Fibroblast of mammary gland (primary cell): Measurements from ENCODE around the gene KCNAB1.
A peak's percentile ranks its signal among the peaks of the same experiment; 100 is the strongest.
"Not testable (repeated sequence)": the region's sequence is repeated elsewhere in the genome, so short reads cannot be mapped to it uniquely, and the experiment has no call there.

Experiments
- DNase-seq: peaks from one replicate; pipeline ENCODE4 v3.0.0-alpha.2; 2010; ENCODE audit warnings: low read depth
- H3K4me3 ChIP-seq: 2 replicates; pipeline ENCODE4 v1.5.1; 2011; ENCODE audit warnings: low read depth, mild to moderate bottlenecking, low read length, moderate library complexity; ENCODE audit not compliant: control insufficient read depth
- TF ChIP-seq, protein P1 (sequence below): conservative IDR thresholded peaks from 2 replicates; pipeline ENCODE4 v1.5.1; 2011; ENCODE audit warnings: low read depth, low read length, inconsistent platforms; ENCODE audit not compliant: control insufficient read depth, insufficient read depth

KCNAB1 gene

DNA sequence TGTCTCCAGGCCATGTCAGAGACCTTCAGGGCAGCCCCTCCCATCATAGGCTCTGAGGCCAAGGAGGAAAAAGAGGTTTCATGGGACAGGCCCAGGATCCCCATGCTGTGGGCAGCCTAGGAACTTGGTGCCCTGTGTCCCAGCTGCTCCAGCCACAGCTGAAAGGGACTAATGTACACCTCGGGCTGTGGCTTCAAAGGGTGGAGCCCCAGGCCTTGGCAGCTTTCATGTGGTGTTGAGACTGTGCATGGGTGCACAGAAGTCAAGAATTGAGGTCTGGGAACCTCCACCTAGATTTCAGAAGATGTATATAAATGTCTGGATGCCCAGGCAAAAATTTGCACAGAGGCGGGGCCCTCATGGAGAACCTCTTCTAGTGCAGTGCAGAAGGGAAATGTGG lies 441.2 kb downstream of the KCNAB1 start:
- no peak overlapping the region for H3K4me3 ChIP-seq
- TF ChIP-seq, protein P1, sequence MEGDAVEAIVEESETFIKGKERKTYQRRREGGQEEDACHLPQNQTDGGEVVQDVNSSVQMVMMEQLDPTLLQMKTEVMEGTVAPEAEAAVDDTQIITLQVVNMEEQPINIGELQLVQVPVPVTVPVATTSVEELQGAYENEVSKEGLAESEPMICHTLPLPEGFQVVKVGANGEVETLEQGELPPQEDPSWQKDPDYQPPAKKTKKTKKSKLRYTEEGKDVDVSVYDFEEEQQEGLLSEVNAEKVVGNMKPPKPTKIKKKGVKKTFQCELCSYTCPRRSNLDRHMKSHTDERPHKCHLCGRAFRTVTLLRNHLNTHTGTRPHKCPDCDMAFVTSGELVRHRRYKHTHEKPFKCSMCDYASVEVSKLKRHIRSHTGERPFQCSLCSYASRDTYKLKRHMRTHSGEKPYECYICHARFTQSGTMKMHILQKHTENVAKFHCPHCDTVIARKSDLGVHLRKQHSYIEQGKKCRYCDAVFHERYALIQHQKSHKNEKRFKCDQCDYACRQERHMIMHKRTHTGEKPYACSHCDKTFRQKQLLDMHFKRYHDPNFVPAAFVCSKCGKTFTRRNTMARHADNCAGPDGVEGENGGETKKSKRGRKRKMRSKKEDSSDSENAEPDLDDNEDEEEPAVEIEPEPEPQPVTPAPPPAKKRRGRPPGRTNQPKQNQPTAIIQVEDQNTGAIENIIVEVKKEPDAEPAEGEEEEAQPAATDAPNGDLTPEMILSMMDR, result no peak
- no peak for DNase-seq

DNA sequence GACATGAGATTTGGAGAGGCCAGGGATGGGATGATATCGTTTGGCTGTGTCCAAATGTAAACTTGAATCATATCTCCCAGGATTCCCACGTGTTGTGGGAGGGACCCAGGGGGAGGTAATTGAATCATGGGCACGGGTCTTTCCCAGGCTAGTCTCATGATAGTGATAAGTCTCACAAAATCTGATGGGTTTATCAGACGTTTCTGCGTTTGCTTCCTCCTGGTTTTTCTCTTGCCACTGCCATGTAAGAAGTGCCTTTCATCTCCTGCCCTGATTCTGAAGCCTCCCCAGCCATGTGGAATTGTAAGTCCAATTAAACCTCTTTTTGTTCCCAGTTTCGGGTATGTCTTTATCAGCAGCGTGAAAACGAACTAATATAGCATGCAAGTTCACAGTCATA lies 442.1 kb downstream of the KCNAB1 start:
- not testable (repeated sequence) for DNase-seq, H3K4me3 ChIP-seq

DNA sequence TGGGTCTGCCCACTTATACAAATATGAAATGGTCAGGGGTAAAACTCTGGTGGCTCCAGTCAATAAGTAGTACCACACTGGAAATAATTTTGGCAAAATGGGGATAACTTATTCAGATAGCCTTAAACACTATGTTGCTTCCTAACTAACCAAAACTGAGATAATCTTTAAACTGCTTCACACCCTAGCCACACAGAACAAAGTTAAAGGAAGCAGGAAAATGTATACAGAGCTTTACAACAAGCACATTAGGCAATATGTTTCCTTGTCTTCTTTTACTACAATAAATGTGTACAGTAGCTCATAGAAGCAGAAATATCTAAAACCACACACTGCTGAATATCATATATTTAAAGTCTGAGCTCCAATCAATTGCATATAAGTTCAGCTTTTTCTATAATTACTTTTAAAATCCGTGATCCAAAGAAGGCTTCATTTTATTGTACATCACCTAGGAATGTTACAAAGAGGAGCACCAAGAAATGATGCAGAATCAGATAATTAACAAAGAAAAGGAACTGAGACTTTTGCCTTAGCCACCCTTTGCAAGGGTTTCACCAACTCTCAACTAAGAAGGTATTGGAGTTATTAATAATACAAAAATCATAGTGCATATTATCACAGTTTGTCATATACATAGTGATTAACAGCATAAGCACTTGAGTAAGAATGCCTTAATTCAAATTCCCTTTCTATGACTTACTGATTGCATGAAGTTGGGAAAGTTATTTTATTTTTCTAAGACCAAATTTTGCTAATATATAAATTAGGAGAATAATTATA lies 443.7 kb downstream of the KCNAB1 start:
- DNase-seq, result no peak
- TF ChIP-seq, protein P1, result no peak
- no peak overlapping the region for H3K4me3 ChIP-seq

DNA sequence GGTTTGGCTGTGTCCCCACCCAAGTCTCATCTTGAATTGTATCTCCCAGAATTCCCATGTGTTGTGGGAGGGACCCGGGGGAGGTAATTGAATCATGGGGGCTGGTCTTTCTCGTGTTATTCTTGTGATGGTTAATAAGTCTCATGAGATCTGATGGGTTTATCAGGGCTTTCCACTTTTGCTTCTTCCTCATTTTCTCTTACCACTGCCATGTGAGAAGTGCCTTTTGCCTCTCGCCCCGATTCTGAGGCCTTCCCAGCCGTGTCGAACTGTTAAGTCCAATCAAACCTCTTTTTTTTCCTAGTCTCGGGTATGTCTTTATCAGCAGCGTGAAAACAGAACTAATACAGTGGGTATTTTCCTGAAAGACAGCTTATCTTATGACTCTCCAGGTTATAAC lies 448.6 kb downstream of the KCNAB1 start:
- DNase-seq, result not testable (repeated sequence)

DNA sequence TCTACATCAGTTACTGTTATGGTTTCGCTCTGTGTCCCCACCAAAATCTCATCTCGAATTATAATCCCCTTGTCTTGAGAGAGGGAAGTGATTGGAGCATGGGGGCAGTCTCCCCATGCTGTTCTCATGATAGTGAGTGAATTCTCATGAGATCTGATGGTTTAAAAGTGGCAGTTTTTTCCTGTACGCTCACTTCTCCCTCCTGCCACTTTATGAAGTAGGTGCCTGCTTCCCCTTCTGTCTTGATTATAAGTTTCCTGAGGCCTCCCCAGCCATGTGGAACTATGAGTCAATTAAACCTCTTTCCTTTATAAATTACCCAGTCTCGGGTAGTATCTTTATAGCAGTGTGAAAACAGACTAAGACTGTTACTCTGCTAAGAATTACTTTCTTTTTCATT lies 449.5 kb downstream of the KCNAB1 start:
- DNase-seq, H3K4me3 ChIP-seq: not testable (repeated sequence)

More for the DNA sequence above, 448.6 kb downstream of the KCNAB1 start:
- not testable (repeated sequence) for H3K4me3 ChIP-seq

DNA sequence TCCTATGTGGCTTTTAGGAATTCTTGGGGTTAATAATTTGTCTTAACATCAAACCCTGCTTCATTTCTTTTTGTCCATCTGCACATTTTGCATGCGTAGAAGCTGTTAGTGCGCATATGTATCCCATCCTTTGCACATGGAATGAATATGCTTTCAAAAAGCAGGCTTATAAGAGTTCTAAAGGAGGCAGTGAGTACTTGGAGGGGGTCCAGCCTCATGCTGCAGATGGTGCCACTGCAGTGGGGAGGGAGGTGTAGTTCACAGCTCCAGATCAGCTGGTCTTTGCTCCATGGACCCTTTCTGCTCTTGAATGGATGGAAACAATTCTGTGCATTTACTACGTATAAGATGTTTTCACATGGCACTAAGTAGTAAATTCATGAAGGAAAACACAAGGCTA lies 455.3 kb downstream of the KCNAB1 start:
- TF ChIP-seq, protein P1, result no peak
- no peak overlapping the region for H3K4me3 ChIP-seq
- no peak for DNase-seq

DNA sequence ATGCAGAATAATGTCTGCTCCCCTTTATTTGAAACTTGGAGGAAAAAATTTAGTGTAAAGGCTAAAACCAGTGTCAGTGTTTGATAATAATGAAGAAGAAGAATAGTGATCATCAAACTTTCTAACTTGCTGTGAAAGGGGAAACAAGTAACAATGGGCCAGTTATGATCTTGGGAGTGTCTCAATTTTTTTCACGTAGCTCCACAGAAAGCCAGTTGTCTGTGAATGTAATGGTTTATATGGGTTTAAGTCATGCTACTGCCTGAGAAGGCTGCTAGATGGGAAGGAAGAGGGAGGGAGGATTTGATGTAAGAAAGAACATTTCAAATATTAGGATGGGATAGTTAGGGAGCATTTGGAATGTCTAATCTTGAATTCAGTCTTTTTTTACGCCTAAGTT lies 455.7 kb downstream of the KCNAB1 start:
- TF ChIP-seq, protein P1, result no peak

DNA sequence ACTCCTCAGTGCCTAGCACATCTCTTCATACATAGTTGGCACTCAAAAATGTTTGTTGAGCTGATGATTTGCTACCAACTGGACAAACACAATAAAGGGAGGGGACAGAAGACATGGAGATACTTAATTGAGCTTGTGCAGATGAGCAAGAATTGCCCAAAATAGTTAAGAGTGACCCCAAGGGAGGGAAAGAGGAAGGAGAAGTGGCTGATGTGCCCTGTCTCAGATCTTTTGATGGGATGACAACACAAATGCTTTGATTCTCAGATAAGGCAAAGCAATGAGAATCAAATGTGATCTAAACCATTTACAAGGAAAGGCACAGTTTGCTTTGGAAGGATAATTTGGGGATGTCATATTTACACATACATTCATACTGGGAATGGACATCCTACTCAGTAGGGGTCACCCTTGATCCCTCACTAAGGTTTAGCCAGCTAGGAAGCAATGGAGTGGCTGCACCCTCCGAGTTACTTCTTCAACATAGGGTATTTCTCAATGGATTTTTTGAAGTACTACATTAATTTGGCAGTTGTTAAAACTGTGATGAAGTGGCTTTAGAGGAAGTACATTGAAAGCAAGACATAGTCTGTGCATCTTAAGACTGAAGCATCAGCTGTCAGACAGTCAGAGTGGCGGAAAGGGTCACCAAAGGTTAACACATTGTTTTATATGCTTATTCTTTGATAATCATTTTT lies 456.4 kb downstream of the KCNAB1 start:
- H3K4me3 ChIP-seq, result no peak overlapping the region
- TF ChIP-seq, protein P1, result peak; percentile 8
- peak; percentile 27 for DNase-seq

More for the DNA sequence above, 455.7 kb downstream of the KCNAB1 start:
- DNase-seq, result no peak
- no peak overlapping the region for H3K4me3 ChIP-seq
